ENCODE measurements around the gene TTC21A.

Gene TTC21A

GRCh38 chr3:39135170-39135805, 27.8 kb downstream of the TTC21A start:
- peaks cover 2 to 11% of the 10 kb centered on the region in 2 donors for H3K4me1 ChIP-seq (ENCODE audit: control insufficient read depth in 1 of 2, insufficient read depth in 2 of 2, low read length in 2 of 2)

GRCh38 chr3:39136533-39137434, 29.3 kb downstream of the TTC21A start:
- peaks cover 16 to 26% of the 10 kb centered on the region in 2 donors for H3K4me1 ChIP-seq (ENCODE audit: control insufficient read depth in 1 of 2, insufficient read depth in 2 of 2, low read length in 2 of 2)
- no peaks in the 10 kb centered on the region for H3K27me3 ChIP-seq (ENCODE audit: control insufficient read depth in 1 of 2, insufficient read depth in 2 of 2, low read length in 2 of 2)
- H3K9me3 ChIP-seq (ENCODE audit: control insufficient read depth in 1 of 2, low read length in 2 of 2), result no peaks in the 10 kb centered on the region
- H3K36me3 ChIP-seq (ENCODE audit: control insufficient read depth in 1 of 2, insufficient read depth in 2 of 2, low read length in 2 of 2), result peaks cover 0 to 3% of the 10 kb centered on the region in 2 donors
- H3K4me3 ChIP-seq (ENCODE audit: low read depth in 1 of 2, low read length in 2 of 2), result no peak overlapping the region
- no peak overlapping the region for H3K27ac ChIP-seq (ENCODE audit: low read depth, low read length)
- no peak overlapping the region for H3K9ac ChIP-seq (ENCODE audit: low read depth in 1 of 2, low read length in 2 of 2)

More at GRCh38 chr3:39135170-39135805, 27.8 kb downstream of the TTC21A start:
- H3K9me3 ChIP-seq (ENCODE audit: control insufficient read depth in 1 of 2, low read length in 2 of 2), result no peaks in the 10 kb centered on the region
- H3K9ac ChIP-seq (ENCODE audit: low read depth in 1 of 2, low read length in 2 of 2), result no peak overlapping the region
- no peak overlapping the region for H3K27ac ChIP-seq (ENCODE audit: low read depth, low read length)
- no peak overlapping the region for H3K4me3 ChIP-seq (ENCODE audit: low read depth in 1 of 2, low read length in 2 of 2)
- H3K36me3 ChIP-seq (ENCODE audit: control insufficient read depth in 1 of 2, insufficient read depth in 2 of 2, low read length in 2 of 2), result peaks cover 0 to 3% of the 10 kb centered on the region in 2 donors
- no peaks in the 10 kb centered on the region for H3K27me3 ChIP-seq (ENCODE audit: control insufficient read depth in 1 of 2, insufficient read depth in 2 of 2, low read length in 2 of 2)

GRCh38 chr3:39137435-39137936, 30.0 kb downstream of the TTC21A start:
- Histone ChIP-seq H3K36me3 (ENCODE audit: control insufficient read depth in 1 of 2, insufficient read depth in 2 of 2, low read length in 2 of 2) (peaks cover 2 to 3% of the 10 kb centered on the region in 2 donors), H3K27me3 (ENCODE audit: control insufficient read depth in 1 of 2, insufficient read depth in 2 of 2, low read length in 2 of 2) (no peaks in the 10 kb centered on the region), H3K27ac (ENCODE audit: low read depth, low read length) (no peak overlapping the region), H3K9me3 (ENCODE audit: control insufficient read depth in 1 of 2, low read length in 2 of 2) (no peaks in the 10 kb centered on the region), H3K4me3 (ENCODE audit: low read depth in 1 of 2, low read length in 2 of 2) (no peak overlapping the region), H3K9ac (ENCODE audit: low read depth in 1 of 2, low read length in 2 of 2) (no peak overlapping the region), H3K4me1 (ENCODE audit: control insufficient read depth in 1 of 2, insufficient read depth in 2 of 2, low read length in 2 of 2) (peaks cover 23 to 33% of the 10 kb centered on the region in 2 donors)

GRCh38 chr3:39137991-39138803, 30.7 kb downstream of the TTC21A start:
- Histone ChIP-seq H3K9ac (ENCODE audit: low read depth in 1 of 2, low read length in 2 of 2) (no peak overlapping the region), H3K36me3 (ENCODE audit: control insufficient read depth in 1 of 2, insufficient read depth in 2 of 2, low read length in 2 of 2) (peaks cover 9 to 11% of the 10 kb centered on the region in 2 donors), H3K9me3 (ENCODE audit: control insufficient read depth in 1 of 2, low read length in 2 of 2) (no peaks in the 10 kb centered on the region), H3K27ac (ENCODE audit: low read depth, low read length) (no peak overlapping the region), H3K4me3 (ENCODE audit: low read depth in 1 of 2, low read length in 2 of 2) (no peak overlapping the region), H3K27me3 (ENCODE audit: control insufficient read depth in 1 of 2, insufficient read depth in 2 of 2, low read length in 2 of 2) (no peaks in the 10 kb centered on the region), H3K4me1 (ENCODE audit: control insufficient read depth in 1 of 2, insufficient read depth in 2 of 2, low read length in 2 of 2) (peaks cover 29 to 40% of the 10 kb centered on the region in 2 donors)

GRCh38 chr3:39138804-39139415, 31.4 kb downstream of the TTC21A start:
- Histone ChIP-seq H3K36me3 (ENCODE audit: control insufficient read depth in 1 of 2, insufficient read depth in 2 of 2, low read length in 2 of 2) (peaks cover 16 to 17% of the 10 kb centered on the region in 2 donors), H3K27ac (ENCODE audit: low read depth, low read length) (no peak overlapping the region), H3K9ac (ENCODE audit: low read depth in 1 of 2, low read length in 2 of 2) (no peak overlapping the region), H3K4me1 (ENCODE audit: control insufficient read depth in 1 of 2, insufficient read depth in 2 of 2, low read length in 2 of 2) (peaks cover 29 to 40% of the 10 kb centered on the region in 2 donors), H3K27me3 (ENCODE audit: control insufficient read depth in 1 of 2, insufficient read depth in 2 of 2, low read length in 2 of 2) (no peaks in the 10 kb centered on the region), H3K4me3 (ENCODE audit: low read depth in 1 of 2, low read length in 2 of 2) (no peak overlapping the region), H3K9me3 (ENCODE audit: control insufficient read depth in 1 of 2, low read length in 2 of 2) (no peaks in the 10 kb centered on the region)

GRCh38 chr3:39139442-39139841, 32.0 kb downstream of the TTC21A start:
- Histone ChIP-seq H3K27me3 (ENCODE audit: control insufficient read depth in 1 of 2, insufficient read depth in 2 of 2, low read length in 2 of 2) (no peaks in the 10 kb centered on the region), H3K36me3 (ENCODE audit: control insufficient read depth in 1 of 2, insufficient read depth in 2 of 2, low read length in 2 of 2) (peaks cover 21 to 23% of the 10 kb centered on the region in 2 donors), H3K4me1 (ENCODE audit: control insufficient read depth in 1 of 2, insufficient read depth in 2 of 2, low read length in 2 of 2) (peaks cover 29 to 40% of the 10 kb centered on the region in 2 donors), H3K9ac (ENCODE audit: low read depth in 1 of 2, low read length in 2 of 2) (no peak overlapping the region), H3K9me3 (ENCODE audit: control insufficient read depth in 1 of 2, low read length in 2 of 2) (no peaks in the 10 kb centered on the region), H3K4me3 (ENCODE audit: low read depth in 1 of 2, low read length in 2 of 2) (no peak overlapping the region), H3K27ac (ENCODE audit: low read depth, low read length) (no peak overlapping the region)

- no peaks in the 10 kb centered on the region for H3K27me3 ChIP-seq (ENCODE audit: control insufficient read depth in 1 of 2, insufficient read depth in 2 of 2, low read length in 2 of 2)
- H3K27ac ChIP-seq (ENCODE audit: low read depth, low read length), result no peak overlapping the region
- no peak overlapping the region for H3K4me3 ChIP-seq (ENCODE audit: low read depth in 1 of 2, low read length in 2 of 2)
- no peak overlapping the region for H3K9ac ChIP-seq (ENCODE audit: low read depth in 1 of 2, low read length in 2 of 2)
- H3K36me3 ChIP-seq (ENCODE audit: control insufficient read depth in 1 of 2, insufficient read depth in 2 of 2, low read length in 2 of 2), result peaks cover 30 to 31% of the 10 kb centered on the region in 2 donors
- H3K4me1 ChIP-seq (ENCODE audit: control insufficient read depth in 1 of 2, insufficient read depth in 2 of 2, low read length in 2 of 2), result peaks cover 29 to 42% of the 10 kb centered on the region in 2 donors
- H3K9me3 ChIP-seq (ENCODE audit: control insufficient read depth in 1 of 2, low read length in 2 of 2), result no peaks in the 10 kb centered on the region
These were observed 33.0 kb downstream of the TTC21A start for GRCh38 chr3:39140341-39140971.

- Histone ChIP-seq H3K4me3 (ENCODE audit: low read depth in 1 of 2, low read length in 2 of 2) (peak overlapping the region in 1 of 2 donors; percentile 26), H3K9me3 (ENCODE audit: control insufficient read depth in 1 of 2, low read length in 2 of 2) (no peaks in the 10 kb centered on the region), H3K9ac (ENCODE audit: low read depth in 1 of 2, low read length in 2 of 2) (peak overlapping the region; percentile 5 to 44), H3K27ac (ENCODE audit: low read depth, low read length) (peak overlapping the region; percentile 73), H3K36me3 (ENCODE audit: control insufficient read depth in 1 of 2, insufficient read depth in 2 of 2, low read length in 2 of 2) (peaks cover 30 to 35% of the 10 kb centered on the region in 2 donors), H3K27me3 (ENCODE audit: control insufficient read depth in 1 of 2, insufficient read depth in 2 of 2, low read length in 2 of 2) (no peaks in the 10 kb centered on the region), H3K4me1 (ENCODE audit: control insufficient read depth in 1 of 2, insufficient read depth in 2 of 2, low read length in 2 of 2) (peaks cover 37 to 49% of the 10 kb centered on the region in 2 donors)
These were observed 33.9 kb downstream of the TTC21A start for GRCh38 chr3:39141171-39141995.

Data from duodenal mucosa (tissue), 2 donors.